Thyroid gland (tissue), 4 donors: ENCODE results near the gene PFN4. TPM values are rescaled to one million over a fixed set of nuclear protein-coding genes. Genes with fewer than 3 reads are reported as not detected.

Experiments
- DNase-seq, 2 donors: peaks; one replicate each; pipeline ENCODE4 v3.0.0-alpha.2; 2019
- H3K27ac ChIP-seq, 3 donors: fragments of 200-600 bp; sonication (generic); 1 replicate in 2 of 3; 2 replicates in 1 of 3; pipeline ENCODE4 v1.5.1; 2016 to 2019; ENCODE audit warnings: mild to moderate bottlenecking in 1 of 3, moderate library complexity in 1 of 3
- H3K27me3 ChIP-seq: fragments of 200-600 bp; sonication (generic); one replicate; pipeline ENCODE4 v1.5.1; 2019
- H3K36me3 ChIP-seq, 2 donors: fragments of 200-600 bp; sonication (generic); one replicate each; pipeline ENCODE4 v1.5.1; 2016 to 2019
- H3K4me1 ChIP-seq, 2 donors: fragments of 200-600 bp; sonication (generic); one replicate each; pipeline ENCODE4 v1.5.1; 2017 to 2019
- H3K4me3 ChIP-seq, 3 donors: fragments of 200-600 bp; sonication (generic); replicated peaks in 1 of 3; 1 replicate in 2 of 3; 2 replicates in 1 of 3; pipeline ENCODE4 v1.5.1; 2016; ENCODE audit warnings: mild to moderate bottlenecking in 1 of 3
- H3K9me3 ChIP-seq: fragments of 200-600 bp; sonication (generic); one replicate; pipeline ENCODE4 v1.5.1; 2017
- POLR2A ChIP-seq, 2 donors: fragments of 450-650 bp; IDR thresholded peaks; one replicate each; pipeline ENCODE4 v1.6.1; 2017; ENCODE audit warnings: antibody characterized with exemption in 2 of 2, mild to moderate bottlenecking in 2 of 2, moderate library complexity in 1 of 2
- WGBS, 2 donors: methylation state at CpG; one replicate each; pipeline ENCODE4 v1.1.5; 2017; 5-methylcytosine and 5-hydroxymethylcytosine counted together
- intact Hi-C: fragments of 100-400 bp; cut with DNase I; formaldehyde crosslinking; loops from one replicate; pipeline ENCODE4 v1.15.1; 2023
- total RNA-seq, 4 donors: library from RNA; depleted of rRNA; stranded (reverse); fragments of >200 nt; gene quantifications; one replicate each; pipeline ENCODE4 v1.2.3, GENCODE V29; 2016
- TF ChIP-seq, protein P1 (sequence below), 6 experiments: fragments of 200-600 bp in 3 of 6; fragments of 450-650 bp in 3 of 6; sonication (generic) in 3 of 6; IDR thresholded peaks; one replicate each; pipeline ENCODE4 v1.5.1; 2016 to 2019; ENCODE audit warnings: antibody characterized with exemption in 6 of 6, mild to moderate bottlenecking in 2 of 6, inconsistent platforms in 1 of 6, moderate library complexity in 1 of 6

PFN4 gene
- total RNA-seq, 4 donors from 2014 or later = 1.0 to 3.5 (median 2.0) TPM; not detected in 1

DNA sequence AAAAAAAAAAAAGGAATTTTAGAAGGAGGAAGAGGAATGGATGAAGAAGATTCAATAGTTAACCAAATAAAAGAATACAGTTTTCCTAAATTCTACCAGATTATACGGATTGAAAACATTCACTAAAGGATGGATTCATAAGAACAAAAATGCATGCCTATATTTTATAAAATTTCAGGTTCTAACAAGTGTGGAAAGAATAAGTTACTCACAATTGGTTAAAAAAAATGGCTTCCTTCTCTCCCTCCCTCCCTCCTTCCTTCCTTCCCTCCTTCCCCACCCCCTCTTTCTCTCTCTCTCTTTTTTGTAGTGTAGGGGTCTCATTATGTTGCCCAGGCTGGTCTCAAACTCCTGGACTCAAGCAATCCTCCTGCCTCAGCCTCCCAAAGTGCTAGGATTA, 36.9 kb downstream of the PFN4 start:
- intact Hi-C loops = loop anchor here (10.0 kb wide), 1 partner anchor 261 kb away; no protein-coding TSS in a partner anchor
- 73 to 89% methylated on average over 1 of the region's 1 CpG for WGBS, 2 donors
- DNase-seq = no peak
- H3K27me3 ChIP-seq = no peaks in the 10 kb centered on the region
- no peak overlapping the region for H3K27ac ChIP-seq
- TF ChIP-seq, protein P1, sequence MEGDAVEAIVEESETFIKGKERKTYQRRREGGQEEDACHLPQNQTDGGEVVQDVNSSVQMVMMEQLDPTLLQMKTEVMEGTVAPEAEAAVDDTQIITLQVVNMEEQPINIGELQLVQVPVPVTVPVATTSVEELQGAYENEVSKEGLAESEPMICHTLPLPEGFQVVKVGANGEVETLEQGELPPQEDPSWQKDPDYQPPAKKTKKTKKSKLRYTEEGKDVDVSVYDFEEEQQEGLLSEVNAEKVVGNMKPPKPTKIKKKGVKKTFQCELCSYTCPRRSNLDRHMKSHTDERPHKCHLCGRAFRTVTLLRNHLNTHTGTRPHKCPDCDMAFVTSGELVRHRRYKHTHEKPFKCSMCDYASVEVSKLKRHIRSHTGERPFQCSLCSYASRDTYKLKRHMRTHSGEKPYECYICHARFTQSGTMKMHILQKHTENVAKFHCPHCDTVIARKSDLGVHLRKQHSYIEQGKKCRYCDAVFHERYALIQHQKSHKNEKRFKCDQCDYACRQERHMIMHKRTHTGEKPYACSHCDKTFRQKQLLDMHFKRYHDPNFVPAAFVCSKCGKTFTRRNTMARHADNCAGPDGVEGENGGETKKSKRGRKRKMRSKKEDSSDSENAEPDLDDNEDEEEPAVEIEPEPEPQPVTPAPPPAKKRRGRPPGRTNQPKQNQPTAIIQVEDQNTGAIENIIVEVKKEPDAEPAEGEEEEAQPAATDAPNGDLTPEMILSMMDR (IDR thresholded peaks at IDR 0.05) = no peak
- no peak for TF ChIP-seq POLR2A (IDR thresholded peaks at IDR 0.05)
- H3K4me1 ChIP-seq = peaks cover 11 to 13% of the 10 kb centered on the region in 2 donors
- no peaks in the 10 kb centered on the region for H3K9me3 ChIP-seq
- no peak overlapping the region for H3K4me3 ChIP-seq
- H3K36me3 ChIP-seq = no peaks in the 10 kb centered on the region

DNA sequence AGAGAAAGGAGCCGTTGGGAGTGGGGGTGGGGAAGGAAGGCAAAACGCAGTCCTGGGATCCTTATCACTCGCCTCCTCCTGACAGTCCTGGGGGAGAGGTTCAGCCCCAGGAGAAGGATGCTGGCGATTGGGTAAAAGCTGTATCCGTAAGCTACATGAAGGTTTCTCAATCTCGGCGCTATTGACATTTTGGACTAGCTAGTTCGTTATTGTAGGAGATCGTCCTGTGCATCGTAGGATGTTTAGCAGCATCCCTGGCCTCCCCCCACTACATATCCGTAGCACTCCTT, 38.0 kb downstream of the PFN4 start:
- 11 to 22% methylated on average over 11 of the region's 11 CpGs for WGBS, 2 donors
- no peak for DNase-seq
- TF ChIP-seq, protein P1 (IDR thresholded peaks at IDR 0.05) = no peak
- TF ChIP-seq POLR2A (IDR thresholded peaks at IDR 0.05) = no peak
- H3K4me3 ChIP-seq = peak overlapping the region; percentile 17 to 61 (median 53)
- intact Hi-C loops = loop anchor here (10.0 kb wide), 1 partner anchor 260 kb away; no protein-coding TSS in a partner anchor
- no peaks in the 10 kb centered on the region for H3K36me3 ChIP-seq
- H3K9me3 ChIP-seq = no peaks in the 10 kb centered on the region
- H3K4me1 ChIP-seq = peaks cover 11 to 24% of the 10 kb centered on the region in 2 donors
- no peaks in the 10 kb centered on the region for H3K27me3 ChIP-seq
- H3K27ac ChIP-seq = peak overlapping the region; percentile 91 to 96 (median 94)

DNA sequence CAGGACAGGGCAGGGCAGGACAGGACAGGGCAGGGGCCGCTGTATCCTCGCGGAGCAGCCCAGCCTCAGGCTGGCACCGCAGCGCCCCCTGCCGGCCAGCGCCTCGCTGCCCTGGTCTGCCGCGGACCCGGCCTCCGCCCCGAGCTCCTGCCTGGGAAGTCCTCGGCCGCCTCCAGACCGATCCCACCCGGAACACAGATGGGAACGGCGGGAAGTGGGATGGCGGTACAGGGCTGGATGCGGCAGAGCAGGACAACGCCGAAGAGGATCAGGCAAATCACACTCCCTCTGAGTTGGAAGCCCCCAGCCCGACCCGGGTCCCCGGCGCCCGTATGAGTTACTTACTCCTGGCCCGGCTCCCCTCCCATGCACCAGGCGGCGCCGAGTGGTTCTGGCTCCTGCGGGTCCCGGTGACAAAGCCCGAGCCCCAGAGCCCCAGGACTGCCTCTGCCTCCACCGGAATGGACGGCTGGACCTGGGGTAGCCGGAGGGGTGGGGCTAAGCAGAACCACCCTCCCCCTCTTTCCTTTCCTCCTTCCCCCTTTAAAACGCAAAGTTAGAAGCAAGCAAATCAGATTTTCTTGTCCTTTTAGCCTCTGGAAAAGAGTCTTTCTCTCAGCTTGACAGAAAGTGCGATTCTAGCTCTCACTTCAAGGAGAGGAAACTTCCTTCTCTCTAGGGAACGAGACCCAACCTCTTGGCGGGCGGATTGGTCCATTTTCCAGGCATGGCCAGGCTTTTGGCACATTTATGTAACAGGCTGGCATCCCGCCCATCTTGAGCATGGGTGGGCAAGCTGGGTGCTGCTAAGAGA, 38.5 kb downstream of the PFN4 start, which contains the start of gene TP53I3:
TSS of gene TP53I3 (minus strand) at position 449 of the 814 bp plus-strand sequence. CDS start 508 bp downstream, outside the sequence.
- Histone ChIP-seq H3K9me3 (no peaks in the 10 kb centered on the region), H3K27ac (peak within 1 kb of the TSS; percentile 91 to 96 (median 94)), H3K27me3 (no peaks in the 10 kb centered on the region), H3K36me3 (no peaks in the 10 kb centered on the region), H3K4me1 (peaks cover 11 to 24% of the 10 kb centered on the region in 2 donors), H3K4me3 (peak within 1 kb of the TSS; percentile 17 to 61 (median 53))
- 0 to 2% methylated on average over 10 to 22 of the region's 44 CpGs for WGBS, 2 donors
- DNase-seq = peak; percentile 91 to 92
- TF ChIP-seq, protein P1 (IDR thresholded peaks at IDR 0.05) = peak; percentile 72 to 99 (median 98)
- TF ChIP-seq POLR2A (IDR thresholded peaks at IDR 0.05) = peak; percentile 5 to 85
- intact Hi-C loops = loop anchor here (10.0 kb wide), 1 partner anchor 260 kb away; no protein-coding TSS in a partner anchor

DNA sequence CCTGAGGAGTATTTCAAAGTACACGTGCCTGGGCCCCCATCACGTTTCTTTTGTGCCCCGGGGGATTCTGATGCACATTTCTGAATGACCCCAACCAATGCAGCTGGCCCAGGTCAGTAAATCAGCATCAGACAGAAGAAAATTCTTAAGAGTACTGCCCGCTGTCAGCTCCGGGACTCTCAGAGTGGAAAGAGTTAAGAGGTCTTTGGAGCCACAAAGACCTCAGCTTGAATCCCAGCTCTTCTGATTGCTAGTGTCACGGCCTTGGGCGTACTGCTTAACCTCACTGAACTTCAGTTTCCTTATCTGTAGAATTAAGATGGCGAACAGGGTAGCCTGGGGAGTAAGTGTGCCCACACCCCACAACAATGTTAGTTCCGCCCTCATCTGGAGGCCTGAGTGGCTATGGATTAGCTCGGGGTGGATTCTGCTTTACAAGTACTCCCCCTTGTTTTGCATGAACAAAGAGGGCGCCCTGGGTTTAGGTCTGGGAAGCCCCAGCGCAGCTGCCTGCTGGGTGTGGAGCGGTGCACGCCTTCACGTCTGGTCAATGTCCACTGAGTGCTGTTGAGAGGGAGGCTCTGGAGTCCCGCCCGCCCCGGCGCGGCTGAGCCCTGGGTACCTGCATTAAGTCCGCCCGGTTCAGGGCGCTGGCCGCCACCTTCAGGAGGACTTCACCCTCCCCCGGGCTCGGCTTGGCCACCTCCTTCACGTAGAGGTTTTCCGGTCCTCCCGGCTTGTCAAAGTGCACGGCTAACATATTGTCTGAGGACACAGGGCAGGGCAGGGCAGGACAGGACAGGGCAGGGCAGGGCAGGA, 39.4 kb downstream of the PFN4 start:
- H3K4me3 ChIP-seq = peak overlapping the region; percentile 3 to 53 (median 5)
- H3K9me3 ChIP-seq = no peaks in the 10 kb centered on the region
- TF ChIP-seq, protein P1 (IDR thresholded peaks at IDR 0.05) = no peak
- TF ChIP-seq POLR2A (IDR thresholded peaks at IDR 0.05) = peak in 1 of 2 donors; percentile 42
- H3K4me1 ChIP-seq = peaks cover 11 to 24% of the 10 kb centered on the region in 2 donors
- peak in 1 of 2 donors; percentile 92 for DNase-seq
- 26 to 28% methylated on average over 10 to 12 of the region's 30 CpGs for WGBS, 2 donors
- H3K27ac ChIP-seq = peak overlapping the region; percentile 91 to 96 (median 94)
- H3K27me3 ChIP-seq = no peaks in the 10 kb centered on the region
- intact Hi-C loops = loop anchor here (10.0 kb wide), 1 partner anchor 259 kb away; no protein-coding TSS in a partner anchor
- H3K36me3 ChIP-seq = no peaks in the 10 kb centered on the region
